Hematopoietic multipotent progenitor cell treated with erythropoietin and hydrocortisone succinate and interleukin-3 and kit ligand, for 8 days (in vitro differentiated cells): ENCODE results near the gene HMGA1.

Experiments used
- DNase-seq: peaks from one replicate; pipeline ENCODE4 v3.0.0-alpha.2; 2015

The HMGA1 gene

DNA sequence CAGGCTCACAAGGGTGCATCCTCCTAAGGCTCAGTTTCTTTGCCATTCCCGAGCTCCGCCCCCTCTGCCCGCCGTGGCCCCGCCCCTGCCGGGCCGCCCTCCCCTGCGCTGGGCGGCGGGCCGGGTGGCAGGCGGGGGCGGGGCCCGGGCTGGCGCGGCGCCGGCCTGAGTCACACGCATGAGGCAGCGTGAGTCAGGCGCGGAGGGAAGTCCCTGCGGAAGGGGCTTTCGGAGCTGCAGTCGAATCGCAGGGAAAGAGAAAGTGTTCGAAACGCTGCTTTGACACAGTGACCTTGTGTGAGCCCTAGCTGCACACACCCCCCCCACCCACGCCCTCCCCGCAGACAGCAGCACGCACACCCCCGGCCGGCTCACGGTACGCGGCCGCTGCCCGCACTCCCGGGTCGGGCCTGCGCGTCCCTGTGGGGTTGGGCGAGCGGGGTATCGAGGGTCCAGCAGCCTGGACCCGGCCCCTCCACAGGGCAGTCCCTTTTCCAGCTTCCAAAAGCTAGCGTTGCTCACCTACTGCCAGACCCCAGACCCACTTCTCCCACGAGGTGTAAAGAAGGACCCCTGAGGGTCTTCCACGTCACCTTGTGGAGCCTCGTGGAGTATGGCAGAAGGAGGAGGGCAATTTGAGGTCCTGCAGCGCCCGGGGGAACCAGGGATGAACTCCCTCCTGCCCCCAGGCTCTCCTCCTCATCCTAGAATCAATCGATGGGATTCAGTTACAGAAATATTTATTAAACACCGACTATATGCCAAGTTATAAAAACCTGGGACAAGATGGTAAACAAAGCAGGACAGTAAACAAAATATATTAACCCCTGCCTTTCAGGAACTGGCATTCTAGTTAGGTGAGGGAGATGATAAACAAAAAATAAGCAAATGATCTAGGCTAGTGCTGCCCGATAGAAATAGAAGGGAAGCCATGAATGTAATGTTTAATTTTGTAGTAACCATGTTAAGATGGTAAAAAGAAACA is 12.4 kb upstream of the HMGA1 start:
- DNase-seq = peak; percentile 93

DNA sequence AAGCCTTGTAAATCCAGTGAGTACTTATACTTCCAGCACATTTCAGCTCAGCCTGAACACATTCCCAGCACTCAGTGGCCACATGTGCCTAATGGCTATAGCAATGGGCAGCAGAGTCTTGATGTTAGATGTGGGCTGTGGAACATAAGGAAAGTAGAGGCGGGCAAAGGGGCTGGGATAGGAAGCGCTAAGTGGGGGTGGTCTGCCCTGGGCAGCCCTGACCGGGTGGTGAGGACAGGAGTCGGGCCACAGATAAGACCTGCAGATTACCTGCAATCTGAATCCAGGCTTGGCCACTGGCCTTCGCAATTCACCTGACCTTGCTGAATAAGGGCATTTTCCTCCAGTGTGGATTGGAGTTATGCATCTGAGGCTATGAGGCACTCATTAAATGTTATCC is 11.1 kb upstream of the HMGA1 start:
- DNase-seq = no peak

GRCh38 chr6:34226066-34226465 is 10.6 kb upstream of the HMGA1 start:
- no peak for DNase-seq

DNA sequence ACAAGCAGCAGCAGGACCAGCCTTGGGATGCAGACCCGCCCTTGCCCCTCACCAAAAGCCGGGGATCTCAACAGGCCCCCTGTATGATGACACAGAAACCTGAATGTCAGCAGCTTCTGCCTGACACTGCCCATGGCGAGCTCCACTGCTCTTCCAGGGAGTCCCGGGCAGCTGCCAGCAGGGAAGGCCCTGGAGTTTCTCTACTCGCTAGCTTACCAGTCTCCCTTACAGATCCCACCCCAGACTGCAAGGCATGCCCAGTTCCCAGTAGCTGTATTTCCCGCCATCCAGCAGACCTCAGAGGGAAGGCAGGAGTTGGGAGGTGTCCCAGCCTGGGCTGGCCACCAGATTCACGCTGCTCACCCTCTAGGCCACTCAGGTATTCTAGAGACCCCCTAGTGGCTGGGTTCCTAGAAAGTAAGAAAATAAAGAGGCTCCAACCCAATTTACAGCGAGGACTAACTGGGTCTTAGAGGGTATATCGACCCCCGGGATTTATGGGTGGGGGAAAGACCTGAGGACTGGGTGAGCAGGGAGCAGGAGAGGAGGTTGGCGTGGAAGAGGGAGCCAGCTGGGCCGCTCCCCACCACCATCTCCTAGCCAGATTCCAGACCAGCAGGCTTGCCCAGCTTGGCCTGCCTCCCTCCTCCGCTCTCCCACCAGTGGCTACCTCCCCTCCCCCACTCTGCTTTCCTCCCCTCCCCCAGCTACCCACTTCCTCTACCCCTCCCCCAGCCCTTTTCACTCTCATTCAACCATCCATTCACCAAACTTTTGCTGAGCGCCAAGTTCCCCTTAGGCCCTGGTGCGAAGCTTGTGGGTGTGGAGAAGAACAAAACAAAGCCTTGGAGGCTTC is 9.7 kb upstream of the HMGA1 start:
- no peak for DNase-seq

- DNase-seq = no peak
Measured at GRCh38 chr6:34227761-34228421, 8.8 kb upstream of the HMGA1 start.

DNA sequence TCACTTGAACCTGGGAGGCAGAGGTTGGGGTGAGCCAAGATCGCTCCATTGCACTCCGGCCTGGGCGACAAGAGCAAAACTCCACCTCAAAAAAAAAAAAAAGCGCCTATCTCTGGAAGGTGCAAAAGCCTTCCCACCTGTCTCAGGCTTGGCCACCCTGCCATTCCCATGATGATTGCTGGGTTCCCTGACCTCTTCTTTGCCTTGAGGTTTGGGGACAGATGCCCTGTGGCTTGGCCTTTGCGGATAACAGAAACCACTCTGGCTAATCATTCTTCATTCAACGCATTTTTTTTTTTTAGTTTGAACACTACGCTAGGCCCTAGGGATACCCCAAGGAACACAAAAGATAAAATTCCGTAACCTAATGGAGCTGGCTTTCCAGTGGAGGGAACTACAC is 6.8 kb upstream of the HMGA1 start:
- no peak for DNase-seq

DNA sequence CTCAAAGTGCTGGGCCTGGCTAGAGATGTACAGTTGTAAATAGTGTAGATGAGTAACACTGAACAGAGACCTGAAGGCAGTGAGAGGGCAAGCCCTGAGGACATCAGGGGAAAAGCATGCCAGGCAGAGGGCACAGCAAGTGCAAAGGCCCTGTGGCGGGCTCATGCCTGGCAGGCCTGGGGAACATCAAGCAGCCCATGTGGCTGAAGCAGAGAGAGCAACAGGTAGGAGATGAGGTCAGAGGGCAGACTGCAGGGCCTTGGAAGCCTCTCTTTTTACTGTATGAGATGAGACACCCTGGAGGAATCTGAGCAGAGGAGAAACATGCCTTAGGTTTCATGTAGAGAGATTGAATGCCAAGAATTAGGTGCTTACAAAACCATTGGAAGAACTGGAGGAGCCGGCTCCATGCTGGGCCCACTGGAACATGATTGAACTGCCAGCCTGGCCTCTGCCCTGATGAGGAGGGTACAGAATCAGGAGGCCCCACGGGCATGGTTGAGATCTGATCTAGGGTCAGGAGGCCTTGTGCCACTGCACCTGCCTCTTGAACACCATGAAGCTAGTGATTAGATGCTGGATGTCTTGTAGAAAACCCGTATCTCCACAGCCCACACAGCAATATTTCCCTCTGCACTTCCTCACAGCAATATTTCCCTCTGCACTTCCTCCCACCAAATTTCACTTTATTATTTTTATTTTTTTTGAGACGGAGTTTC is 5.9 kb upstream of the HMGA1 start:
- peak; percentile 43 for DNase-seq

GRCh38 chr6:34231566-34232336 is 4.9 kb upstream of the HMGA1 start:
- no peak for DNase-seq

DNA sequence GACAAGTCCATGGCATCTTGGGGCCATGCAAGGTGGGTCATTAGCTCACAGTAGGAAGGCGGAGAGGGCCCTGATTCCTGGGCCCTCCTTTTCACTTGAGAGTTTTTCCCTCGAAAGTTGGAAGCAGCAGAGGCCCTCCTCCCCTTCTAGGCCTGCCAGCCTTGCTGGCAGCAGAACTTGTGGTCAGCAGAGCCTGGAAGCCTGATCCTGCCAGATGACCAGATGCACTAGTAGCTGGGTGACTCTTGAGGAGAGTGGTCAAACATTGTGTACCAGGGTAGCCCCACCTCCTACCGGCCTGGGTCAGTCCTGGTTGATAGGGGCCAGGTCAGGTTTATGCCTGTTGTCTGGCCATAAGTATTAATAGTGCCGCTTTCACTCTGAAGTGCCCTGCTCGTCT is 3.8 kb upstream of the HMGA1 start:
- no peak for DNase-seq

DNA sequence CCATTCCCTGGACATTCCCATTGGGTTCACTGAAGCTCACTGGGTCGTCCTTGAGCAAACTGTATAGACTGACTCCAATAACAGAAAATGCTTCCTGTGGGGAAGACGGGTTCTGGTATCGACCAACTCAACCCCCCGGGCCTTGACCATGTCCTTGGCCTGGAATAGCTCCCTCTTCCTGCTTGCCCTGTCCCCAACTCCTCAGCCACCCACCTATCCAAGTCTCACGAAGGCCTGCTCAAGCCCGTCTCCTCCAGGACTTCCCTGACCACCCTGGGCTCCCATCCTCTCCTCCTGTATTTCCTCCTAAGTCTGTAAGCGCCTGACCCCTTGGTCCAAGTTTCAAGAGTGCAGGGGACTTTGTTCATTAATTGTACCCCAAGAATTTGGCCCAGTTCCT is 2.8 kb upstream of the HMGA1 start:
- no peak for DNase-seq

DNA sequence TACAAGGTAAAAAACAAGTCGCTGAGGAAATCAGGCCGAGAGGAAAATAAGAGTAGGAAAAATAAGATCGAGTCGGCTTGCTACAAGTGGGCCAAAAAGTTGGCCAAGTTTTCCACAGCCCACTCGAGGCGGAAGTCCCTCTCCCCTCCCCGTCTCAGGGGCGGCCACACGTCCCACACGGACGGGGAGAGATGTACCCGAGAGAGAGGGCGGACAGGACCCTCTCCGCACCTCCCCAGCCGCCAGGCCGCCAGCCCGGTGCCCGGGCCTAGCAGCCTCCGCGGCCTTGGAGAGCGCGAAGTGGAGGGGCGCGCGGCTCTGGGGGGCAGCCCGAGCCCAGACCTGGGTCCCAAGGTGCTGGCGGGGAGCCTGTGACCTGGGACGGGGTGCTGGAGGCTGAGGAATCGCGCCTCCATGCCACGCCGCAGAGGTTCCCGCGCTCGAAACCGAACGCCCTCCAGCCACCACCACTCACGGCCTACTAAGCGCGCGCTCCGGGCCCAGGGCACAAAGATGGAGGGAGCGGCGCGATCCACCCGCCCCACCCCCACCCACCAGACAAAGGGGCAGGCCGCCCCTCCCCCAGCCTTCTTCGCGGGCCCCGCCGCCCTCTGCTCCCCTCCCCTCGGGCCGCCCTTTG is 1.9 kb upstream of the HMGA1 start:
- no peak for DNase-seq

DNA sequence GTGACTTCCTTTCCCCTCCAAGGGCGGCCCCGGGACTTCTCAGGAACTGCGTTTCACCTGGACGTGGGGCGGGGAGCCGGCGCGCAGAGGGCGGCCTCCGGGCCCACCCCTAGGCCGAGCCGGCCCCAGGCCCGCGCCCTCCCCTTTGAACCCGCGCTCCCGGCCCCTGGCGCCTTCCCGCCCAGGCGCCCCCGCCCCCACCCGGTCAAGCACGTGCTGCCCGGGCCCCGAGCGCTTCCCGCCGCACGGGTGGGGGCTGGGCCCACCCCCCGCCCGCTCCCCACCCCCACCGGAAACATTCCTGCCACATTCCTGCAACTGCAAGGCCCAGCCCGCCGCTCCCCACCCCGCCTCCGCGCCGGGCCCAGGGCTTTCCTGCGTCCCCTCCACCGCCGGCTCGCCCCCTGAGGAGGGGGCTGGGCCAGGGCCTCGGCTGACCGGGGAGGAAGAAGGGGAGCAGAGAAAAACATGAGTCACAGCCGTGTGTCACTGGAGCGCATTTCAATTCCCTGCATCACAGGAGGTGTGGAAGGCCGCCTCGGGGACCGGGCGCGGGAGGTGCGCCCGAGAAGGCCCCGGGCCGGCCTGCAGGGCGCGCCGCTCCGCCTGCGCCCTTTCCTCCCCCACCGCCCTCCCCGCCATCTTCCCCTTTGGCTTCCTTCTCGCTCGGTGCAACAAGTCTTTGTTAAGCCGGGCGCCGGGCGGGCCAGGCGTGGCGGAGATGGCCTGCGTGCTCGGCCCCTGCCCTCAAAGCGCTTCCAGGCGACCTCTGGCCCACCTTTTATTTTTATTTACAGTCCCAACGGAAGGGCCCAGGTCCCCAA is 1.2 kb upstream of the HMGA1 start:
- DNase-seq = peak; percentile 73

DNA sequence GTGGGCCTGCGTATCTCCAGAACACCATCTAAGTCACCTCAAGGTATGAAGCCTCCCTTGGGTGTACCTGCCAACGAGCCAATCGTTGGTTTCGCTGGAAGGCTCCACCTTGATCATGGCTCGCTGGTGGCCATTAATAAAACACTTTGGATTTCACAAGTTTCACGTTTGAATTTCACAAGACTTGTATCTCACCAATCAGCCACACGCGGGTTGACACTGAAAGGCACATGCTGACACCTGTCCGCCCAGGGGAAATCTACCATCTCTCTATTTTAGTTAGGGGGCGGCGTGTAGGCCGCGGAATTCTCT is 586 bp upstream of the HMGA1 start:
- DNase-seq = peak; percentile 80

- DNase-seq = no peak
Measured at GRCh38 chr6:34237316-34237721, 646 bp downstream of the HMGA1 start.

GRCh38 chr6:34237722-34238584 is 1.3 kb downstream of the HMGA1 start:
- DNase-seq = peak; percentile 80

DNA sequence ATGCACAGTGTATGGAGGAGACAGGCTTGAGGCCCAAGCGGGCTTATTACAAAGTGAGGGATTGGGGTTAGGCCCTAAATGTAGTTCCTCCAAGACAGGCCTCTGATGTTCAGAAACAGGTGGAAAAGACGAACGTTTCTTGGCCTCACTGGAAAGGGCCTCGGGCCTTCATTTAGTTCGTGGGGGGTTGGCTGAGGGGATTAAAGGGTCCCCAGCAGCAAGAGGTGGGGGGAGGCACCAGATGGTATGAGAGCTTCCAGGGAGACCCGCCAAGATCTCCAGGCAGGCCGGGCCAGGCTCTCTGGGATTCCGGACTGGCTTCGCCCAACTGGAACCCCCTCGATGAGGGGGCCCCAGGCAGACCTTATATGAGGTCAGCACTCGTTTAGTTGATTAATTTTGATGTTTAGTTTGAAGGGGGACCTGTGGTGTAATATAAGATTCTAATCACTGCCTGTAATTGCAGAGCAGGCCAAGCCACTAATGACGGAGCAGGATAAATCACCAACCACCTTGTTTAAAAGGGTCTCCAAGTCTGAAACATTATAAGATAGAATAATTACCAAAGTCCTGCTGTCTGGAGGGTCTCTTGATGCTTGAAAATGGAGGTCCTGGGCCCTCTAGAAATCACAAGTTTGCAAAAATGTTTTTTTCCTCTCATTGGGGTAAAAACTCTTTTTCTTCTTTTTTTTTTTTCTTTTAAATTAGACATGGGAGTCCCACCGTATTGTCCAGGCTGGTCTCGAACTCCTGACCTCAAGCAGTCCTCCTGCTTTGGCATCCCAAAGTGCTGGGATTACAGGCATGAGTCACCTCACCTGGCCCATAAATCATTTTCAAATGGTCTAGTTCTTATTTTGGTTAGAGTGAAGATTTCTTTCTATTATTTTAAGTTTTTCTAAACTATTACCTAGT is 2.2 kb downstream of the HMGA1 start:
- DNase-seq = no peak

- DNase-seq = no peak
Measured at GRCh38 chr6:34239500-34239825, 2.8 kb downstream of the HMGA1 start.

DNA sequence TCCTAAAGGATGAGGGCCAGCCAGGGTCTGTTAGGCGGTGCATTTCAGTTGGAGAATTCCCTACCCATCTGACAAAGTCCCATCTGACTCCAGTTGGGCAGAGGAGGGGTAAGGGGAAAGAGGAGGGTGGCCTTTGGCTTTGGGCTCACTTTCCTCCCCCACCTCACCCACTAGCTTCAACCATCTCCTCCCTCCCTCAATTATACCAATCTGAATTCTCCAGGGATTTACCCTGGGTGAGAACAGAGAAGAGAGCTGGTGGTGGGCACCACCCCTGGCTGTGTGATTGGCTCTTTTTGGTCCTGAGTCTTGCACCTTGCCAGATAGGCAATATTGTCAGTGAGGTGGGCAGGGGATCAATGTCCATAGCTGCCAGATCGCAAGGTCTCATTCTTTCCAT is 3.2 kb downstream of the HMGA1 start:
- no peak for DNase-seq
